Liver (tissue), 9 donors: ENCODE measurements around the gene YKT6. TPM values are rescaled to one million over a fixed set of nuclear protein-coding genes. Genes with fewer than 3 reads are reported as not detected.

Experiments used
- DNase-seq: peaks from one replicate; pipeline ENCODE4 v3.0.0-alpha.2; 2017; ENCODE audit warnings: low spot score
- H3K27ac ChIP-seq, 2 donors: one replicate each; pipeline ENCODE4 v1.7.0; 2013; ENCODE audit warnings: inconsistent platforms in 2 of 2, low read length in 2 of 2, control low read depth in 1 of 2, low read depth in 1 of 2, mild to moderate bottlenecking in 1 of 2
- H3K27me3 ChIP-seq, 4 donors: one replicate each; pipeline versions ENCODE4 v1.6.1 to v1.7.0; 2013; ENCODE audit warnings: low read length in 3 of 4, inconsistent platforms in 1 of 4, mild to moderate bottlenecking in 1 of 4, moderate library complexity in 1 of 4; ENCODE audit not compliant: control insufficient read depth in 4 of 4, insufficient read depth in 4 of 4
- H3K36me3 ChIP-seq, 4 donors: one replicate each; pipeline versions ENCODE4 v1.6.1 to v1.7.0; 2013; ENCODE audit warnings: low read length in 3 of 4, mild to moderate bottlenecking in 3 of 4, low read depth in 1 of 4, moderate library complexity in 1 of 4; ENCODE audit not compliant: control insufficient read depth in 4 of 4, insufficient read depth in 3 of 4
- H3K4me1 ChIP-seq, 4 donors: one replicate each; pipeline versions ENCODE4 v1.6.1 to v1.7.0; 2013; ENCODE audit warnings: low read length in 3 of 4, mild to moderate bottlenecking in 3 of 4, moderate library complexity in 1 of 4; ENCODE audit not compliant: control insufficient read depth in 4 of 4, insufficient read depth in 4 of 4
- H3K4me3 ChIP-seq, 3 donors: one replicate each; pipeline versions ENCODE4 v1.6.1 to v1.7.0; 2013; ENCODE audit warnings: low read length in 3 of 3, control low read depth in 1 of 3, low read depth in 1 of 3, mild to moderate bottlenecking in 1 of 3
- H3K9ac ChIP-seq, 2 donors: one replicate each; pipeline ENCODE4 v1.7.0; 2013; ENCODE audit warnings: low read length in 2 of 2, mild to moderate bottlenecking in 2 of 2, moderate library complexity in 2 of 2, control low read depth in 1 of 2, low read depth in 1 of 2
- H3K9me3 ChIP-seq, 4 donors: one replicate each; pipeline versions ENCODE4 v1.6.1 to v1.7.0; 2013; ENCODE audit warnings: low read length in 3 of 4; ENCODE audit not compliant: control insufficient read depth in 4 of 4
- ATF3 ChIP-seq: IDR thresholded peaks from 2 replicates; pipeline ENCODE4 v1.6.1; 2016; ENCODE audit warnings: antibody characterized with exemption
- CTCF ChIP-seq: fragments of 150-350 bp; IDR thresholded peaks from 2 replicates; pipeline ENCODE4 v1.5.1; 2017; ENCODE audit warnings: improper control_type of control experiment, low read depth, low read length; ENCODE audit not compliant: missing input control
- EGR1 ChIP-seq, 2 donors: IDR thresholded peaks; 2 replicates each; pipeline ENCODE4 v1.6.1; 2016 to 2018; ENCODE audit warnings: antibody characterized with exemption in 2 of 2, low read depth in 2 of 2
- FOXA1 ChIP-seq: IDR thresholded peaks from 2 replicates; pipeline ENCODE4 v1.6.1; 2016; ENCODE audit warnings: antibody characterized with exemption
- FOXA2 ChIP-seq: IDR thresholded peaks from 2 replicates; pipeline ENCODE4 v1.6.1; 2016; ENCODE audit warnings: antibody characterized with exemption
- GABPA ChIP-seq, 2 donors: IDR thresholded peaks in 1 of 2; conservative IDR thresholded peaks in 1 of 2; 2 replicates each; pipeline ENCODE4 v1.6.1; 2016; ENCODE audit warnings: antibody characterized with exemption in 2 of 2, mild to moderate bottlenecking in 1 of 2, moderate library complexity in 1 of 2
- HNF4A ChIP-seq, 2 donors: conservative IDR thresholded peaks; 2 replicates each; pipeline ENCODE4 v1.6.1; 2016; ENCODE audit warnings: antibody characterized with exemption in 2 of 2, mild to moderate bottlenecking in 2 of 2
- HNF4G ChIP-seq: IDR thresholded peaks from 2 replicates; pipeline ENCODE4 v1.6.1; 2016; ENCODE audit warnings: antibody characterized with exemption
- JUND ChIP-seq, 2 donors: IDR thresholded peaks; 2 replicates each; pipeline ENCODE4 v1.6.1; 2016; ENCODE audit warnings: antibody characterized with exemption in 2 of 2
- MAX ChIP-seq: IDR thresholded peaks from 2 replicates; pipeline ENCODE4 v1.6.1; 2016; ENCODE audit warnings: antibody characterized with exemption
- NR2F2 ChIP-seq: IDR thresholded peaks from 2 replicates; pipeline ENCODE4 v1.6.1; 2016; ENCODE audit warnings: antibody characterized with exemption
- RAD21 ChIP-seq, 2 donors: IDR thresholded peaks; 2 replicates each; pipeline ENCODE4 v1.6.1; 2016; ENCODE audit warnings: antibody characterized with exemption in 2 of 2, mild to moderate bottlenecking in 2 of 2
- REST ChIP-seq: IDR thresholded peaks from 2 replicates; pipeline ENCODE4 v1.6.1; 2016; ENCODE audit warnings: antibody characterized with exemption, mild to moderate bottlenecking
- RXRA ChIP-seq, 2 donors: IDR thresholded peaks; 2 replicates each; pipeline ENCODE4 v1.6.1; 2017 to 2018; ENCODE audit warnings: antibody characterized with exemption in 2 of 2, mild to moderate bottlenecking in 1 of 2
- SP1 ChIP-seq: IDR thresholded peaks from 2 replicates; pipeline ENCODE4 v1.6.1; 2018; ENCODE audit warnings: antibody characterized with exemption, mild to moderate bottlenecking
- TAF1 ChIP-seq: conservative IDR thresholded peaks from 2 replicates; pipeline ENCODE4 v1.6.1; 2016; ENCODE audit warnings: antibody characterized with exemption, mild to moderate bottlenecking
- YY1 ChIP-seq: IDR thresholded peaks from 2 replicates; pipeline ENCODE4 v1.6.1; 2016; ENCODE audit warnings: antibody characterized with exemption, mild to moderate bottlenecking
- ZBTB33 ChIP-seq: IDR thresholded peaks from 2 replicates; pipeline ENCODE4 v1.6.1; 2016; ENCODE audit warnings: antibody characterized with exemption
- WGBS: extraction: QIAGEN DNeasy Blood & Tissue Kit; methylation state at CpG from one replicate; pipeline ENCODE4 v1.1.7; 2013; 5-methylcytosine and 5-hydroxymethylcytosine counted together
- polyA plus RNA-seq, 2 donors: library from polyadenylated mRNA; stranded (reverse) in 1 of 2; unstranded in 1 of 2; fragments of 200-250 nt in 1 of 2; fragments of >200 nt in 1 of 2; fragmentation: Nextera tagmentation in 1 of 2; extraction: Ambion mirVana in 1 of 2; gene quantifications; one replicate each; pipeline versions ENCODE4 v1.2.1 to v1.2.3, GENCODE V29; 2013 to 2015
- total RNA-seq, 2 donors: library from RNA; depleted of rRNA; stranded (reverse); fragments of >200 nt; gene quantifications; one replicate each; pipeline ENCODE4 v1.2.3, GENCODE V29; 2014
- donor health status: healthy.
- donor health status: healthy.
- donor health status: healthy.
- donor health status: healthy.
- donor health status: healthy.

The YKT6 gene
- total and polyA plus RNA-seq, 4 donors = 8.1 to 22.0 (median 21.0) TPM

- Histone ChIP-seq H3K27me3 (no peaks in the 10 kb centered on the region), H3K4me1 (no peaks in the 10 kb centered on the region), H3K36me3 (no peaks in the 10 kb centered on the region), H3K27ac (no peak overlapping the region), H3K9me3 (peaks cover 6 to 16% (median 12%) of the 10 kb centered on the region in 4 donors), H3K9ac (no peak overlapping the region), H3K4me3 (no peak overlapping the region)
- WGBS = 75% methylated on average over 3 of the region's 3 CpGs
- DNase-seq = no peak
- TF ChIP-seq ZBTB33 = no peak
- TF ChIP-seq SP1 = no peak
- no peak for TF ChIP-seq JUND (IDR thresholded peaks at IDR 0.05)
- no peak for TF ChIP-seq NR2F2
- no peak for TF ChIP-seq HNF4A (conservative IDR thresholded peaks at IDR 0.05)
- TF ChIP-seq HNF4G = no peak
- TF ChIP-seq FOXA2 = no peak
- no peak for TF ChIP-seq RXRA (IDR thresholded peaks at IDR 0.05)
- TF ChIP-seq FOXA1 = no peak
- no peak for TF ChIP-seq MAX
- no peak for TF ChIP-seq TAF1
- TF ChIP-seq RAD21 (IDR thresholded peaks at IDR 0.05) = no peak
- TF ChIP-seq CTCF = no peak
- no peak for TF ChIP-seq YY1
- TF ChIP-seq REST = no peak
- TF ChIP-seq GABPA (IDR thresholded peaks at IDR 0.05 in 1 of 2, conservative IDR thresholded peaks at IDR 0.05 in 1 of 2) = no peak
- TF ChIP-seq EGR1 (IDR thresholded peaks at IDR 0.05; ENCODE audit: low read depth in 2 of 2) = no peak
- TF ChIP-seq ATF3 = no peak
These were observed 20.1 kb upstream of the YKT6 start for GRCh38 chr7:44180631-44181030.
